GM19238 (cell line): ENCODE measurements around the gene GTF2H2C.
"Not testable (repeated sequence)": the region's sequence is repeated elsewhere in the genome, so short reads cannot be mapped to it uniquely, and the experiment has no call there.

Experiments
- DNase-seq: peaks from one replicate; pipeline ENCODE4 v3.0.0; 2011; ENCODE audit warnings: low spot score; ENCODE audit not compliant: insufficient read length

The GTF2H2C gene

GRCh38 chr5:69566172-69566571 is 6.2 kb downstream of the GTF2H2C start:
- DNase-seq, result not testable (repeated sequence)

GRCh38 chr5:69568072-69568471 is 8.1 kb downstream of the GTF2H2C start:
- not testable (repeated sequence) for DNase-seq

GRCh38 chr5:69583356-69583755 is 23.4 kb downstream of the GTF2H2C start:
- DNase-seq, result not testable (repeated sequence)

- DNase-seq, result not testable (repeated sequence)
These were observed 36.3 kb downstream of the GTF2H2C start for GRCh38 chr5:69596114-69596840.

GRCh38 chr5:69601947-69602346 is 42.0 kb downstream of the GTF2H2C start:
- not testable (repeated sequence) for DNase-seq

- DNase-seq, result not testable (repeated sequence)
These were observed 46.8 kb downstream of the GTF2H2C start for GRCh38 chr5:69606839-69607238.

- not testable (repeated sequence) for DNase-seq
These were observed 47.8 kb downstream of the GTF2H2C start for GRCh38 chr5:69607750-69608149.

- DNase-seq, result not testable (repeated sequence)
These were observed 49.0 kb downstream of the GTF2H2C start for GRCh38 chr5:69608861-69609496.

- DNase-seq, result not testable (repeated sequence)
These were observed 54.9 kb downstream of the GTF2H2C start for GRCh38 chr5:69614843-69615242.

- DNase-seq, result not testable (repeated sequence)
These were observed 71.9 kb downstream of the GTF2H2C start for GRCh38 chr5:69631879-69632278.
